ENCODE measurements around the gene IL20RB. TPM values are rescaled to one million over a fixed set of nuclear protein-coding genes. Genes with fewer than 3 reads are reported as not detected.

The IL20RB gene
- polyA plus RNA-seq, 1 donor (not counting 4 experiments of a cell fraction or from before 2014, with no cell fraction given), result 239 TPM

GRCh38 chr3:137024348-137024747 lies 66.6 kb downstream of the IL20RB start:
- no peaks in the 10 kb centered on the region for H3K79me2 ChIP-seq (ENCODE audit: control insufficient read depth, insufficient read depth, low read length)
- H3K9ac ChIP-seq (ENCODE audit: control insufficient read depth, extremely low read depth, insufficient read depth, low read length), result no peak overlapping the region
- no peaks in the 10 kb centered on the region for H3K4me1 ChIP-seq (ENCODE audit: control insufficient read depth, extremely low read depth, insufficient read depth, low read length)
- no peak overlapping the region for H3K27ac ChIP-seq (ENCODE audit: control insufficient read depth, insufficient read depth, low read length)
- TF ChIP-seq CTCF (optimal IDR thresholded peaks at IDR 0.05 in 1 of 3, IDR thresholded peaks at IDR 0.05 in 1 of 3, conservative IDR thresholded peaks at IDR 0.05 in 1 of 3; ENCODE audit: extremely low read depth in 1 of 3, insufficient read depth in 2 of 3, low read length in 3 of 3), result no peak
- no peak for TF ChIP-seq EZH2 (IDR thresholded peaks at IDR 0.05; ENCODE audit: low read length)
- no peaks in the 10 kb centered on the region for H3K27me3 ChIP-seq (ENCODE audit: control insufficient read depth, extremely low read depth, insufficient read depth, low read length)
- peaks cover 15 to 35% of the 10 kb centered on the region in 2 experiments for H3K36me3 ChIP-seq (ENCODE audit: control insufficient read depth in 2 of 2, extremely low read depth in 1 of 2, insufficient read depth in 2 of 2, low read length in 2 of 2)
- DNase-seq (ENCODE audit: low read depth, low spot score) (no peak), FAIRE-seq (no peak)
- H2AFZ ChIP-seq (ENCODE audit: control insufficient read depth, low read length), result no peak overlapping the region
- no peaks in the 10 kb centered on the region for H3K9me3 ChIP-seq (ENCODE audit: control insufficient read depth, low read depth, low read length)
- no peak overlapping the region for H3K4me3 ChIP-seq (ENCODE audit: control insufficient read depth in 2 of 3, extremely low read depth in 1 of 3, insufficient read depth in 2 of 3, low read depth in 1 of 3, low read length in 3 of 3)
- H3K4me2 ChIP-seq (ENCODE audit: control insufficient read depth, extremely low read depth, insufficient read depth, low read depth, low read length), result no peak overlapping the region
- dilution Hi-C loops (cut with MboI; ENCODE audit: extremely low pct_ligation_motif_present, low sequenced_read_pairs), result no loop called here
- peaks cover 2% of the 10 kb centered on the region for H3K9me1 ChIP-seq (ENCODE audit: control insufficient read depth, extremely low read depth, insufficient read depth, low read length)
- H4K20me1 ChIP-seq (ENCODE audit: control insufficient read depth, extremely low read depth, insufficient read depth, low read length), result no peaks in the 10 kb centered on the region

- H3K4me1 ChIP-seq (ENCODE audit: control insufficient read depth, extremely low read depth, insufficient read depth, low read length), result no peaks in the 10 kb centered on the region
- no peak overlapping the region for H3K4me3 ChIP-seq (ENCODE audit: control insufficient read depth in 2 of 3, extremely low read depth in 1 of 3, insufficient read depth in 2 of 3, low read depth in 1 of 3, low read length in 3 of 3)
- no peak overlapping the region for H2AFZ ChIP-seq (ENCODE audit: control insufficient read depth, low read length)
- peaks cover 2% of the 10 kb centered on the region for H3K9me1 ChIP-seq (ENCODE audit: control insufficient read depth, extremely low read depth, insufficient read depth, low read length)
- no peaks in the 10 kb centered on the region for H4K20me1 ChIP-seq (ENCODE audit: control insufficient read depth, extremely low read depth, insufficient read depth, low read length)
- FAIRE-seq (no peak), DNase-seq (ENCODE audit: low read depth, low spot score) (no peak)
- TF ChIP-seq EZH2 (IDR thresholded peaks at IDR 0.05; ENCODE audit: low read length) (no peak), CTCF (optimal IDR thresholded peaks at IDR 0.05 in 1 of 3, IDR thresholded peaks at IDR 0.05 in 1 of 3, conservative IDR thresholded peaks at IDR 0.05 in 1 of 3; ENCODE audit: extremely low read depth in 1 of 3, insufficient read depth in 2 of 3, low read length in 3 of 3) (no peak)
- no peaks in the 10 kb centered on the region for H3K9me3 ChIP-seq (ENCODE audit: control insufficient read depth, low read depth, low read length)
- H3K27ac ChIP-seq (ENCODE audit: control insufficient read depth, insufficient read depth, low read length), result no peak overlapping the region
- H3K4me2 ChIP-seq (ENCODE audit: control insufficient read depth, extremely low read depth, insufficient read depth, low read depth, low read length), result no peak overlapping the region
- peaks cover 10 to 32% of the 10 kb centered on the region in 2 experiments for H3K36me3 ChIP-seq (ENCODE audit: control insufficient read depth in 2 of 2, extremely low read depth in 1 of 2, insufficient read depth in 2 of 2, low read length in 2 of 2)
- no peak overlapping the region for H3K9ac ChIP-seq (ENCODE audit: control insufficient read depth, extremely low read depth, insufficient read depth, low read length)
- H3K27me3 ChIP-seq (ENCODE audit: control insufficient read depth, extremely low read depth, insufficient read depth, low read length), result no peaks in the 10 kb centered on the region
- no peaks in the 10 kb centered on the region for H3K79me2 ChIP-seq (ENCODE audit: control insufficient read depth, insufficient read depth, low read length)
- dilution Hi-C loops (cut with MboI; ENCODE audit: extremely low pct_ligation_motif_present, low sequenced_read_pairs), result no loop called here
Measured at GRCh38 chr3:137026701-137027100, 68.9 kb downstream of the IL20RB start.

Measured in keratinocyte (primary cell).